K562 (cell line): ENCODE data around the gene C10orf105. TPM values are rescaled to one million over a fixed set of nuclear protein-coding genes. Genes with fewer than 3 reads are reported as not detected.
A peak's percentile ranks its signal among the peaks of the same experiment; 100 is the strongest.

Experiments used
- CREB3 ChIP-seq: fragments of 450-650 bp; conservative IDR thresholded peaks from 2 replicates; pipeline ENCODE4 v1.6.1; 2016; ENCODE audit warnings: missing genetic modification characterization, low read depth, mild to moderate bottlenecking, missing compliant biosample characterization, moderate library complexity
- CTBP1 ChIP-seq: fragments of 450-650 bp; IDR thresholded peaks from 2 replicates; pipeline ENCODE4 v1.6.1; 2016; ENCODE audit warnings: borderline replicate concordance
- CTCFL ChIP-seq: IDR thresholded peaks from 2 replicates; pipeline ENCODE4 v1.6.1; 2011; ENCODE audit warnings: borderline replicate concordance, low read depth, mild to moderate bottlenecking, moderate library complexity, low read length; ENCODE audit not compliant: insufficient read depth, poor library complexity, severe bottlenecking
- DPF2 ChIP-seq: fragments of 450-650 bp; IDR thresholded peaks from 2 replicates; pipeline ENCODE4 v1.6.1; 2016
- L3MBTL2 ChIP-seq: fragments of 450-650 bp; IDR thresholded peaks from 2 replicates; pipeline ENCODE4 v1.6.1; 2016; ENCODE audit warnings: mild to moderate bottlenecking, moderate library complexity
- MAZ ChIP-seq, 2 experiments: fragments of 450-650 bp in 1 of 2; sonication (generic) in 1 of 2; formaldehyde crosslinking; IDR thresholded peaks in 1 of 2; conservative IDR thresholded peaks in 1 of 2; 2 replicates each; pipeline versions ENCODE4 v1.4.0 to v1.5.0; 2020; ENCODE audit warnings: mild to moderate bottlenecking in 1 of 2, missing genetic modification reagents in 1 of 2
- MTA3 ChIP-seq: fragments of 450-650 bp; formaldehyde crosslinking; IDR thresholded peaks from 2 replicates; pipeline ENCODE4 v1.6.1; 2017; ENCODE audit warnings: mild to moderate bottlenecking, borderline replicate concordance
- NFIC ChIP-seq: fragments of 450-650 bp; IDR thresholded peaks from 2 replicates; pipeline ENCODE4 v1.6.1; 2017; ENCODE audit warnings: mild to moderate bottlenecking, inconsistent platforms
- RHOXF2B ChIP-seq: fragments of 250-450 bp; sonication (Bioruptor Pico); conservative IDR thresholded peaks from 2 replicates; pipeline ENCODE4 v1.5.1; 2021
- ZNF695 ChIP-seq: fragments of 450-650 bp; formaldehyde crosslinking; IDR thresholded peaks from 2 replicates; pipeline ENCODE4 v1.4.0; 2020; ENCODE audit warnings: mild to moderate bottlenecking, moderate library complexity
- ZNF785 ChIP-seq: fragments of 250-450 bp; sonication (Bioruptor Pico); IDR thresholded peaks from 2 replicates; pipeline ENCODE4 v1.4.0; 2020; ENCODE audit warnings: mild to moderate bottlenecking
- polyA plus RNA-seq, 8 experiments: library from polyadenylated mRNA; depleted of rRNA in 4 of 8; stranded (reverse) in 5 of 8; unstranded in 3 of 8; fragments of >200 nt; fragmentation: Nextera tagmentation in 2 of 8; fragmentation: Illumina TruSeq in 1 of 8; extraction: Ambion mirVana in 2 of 8; extraction: Trizol in 1 of 8; gene quantifications; 2 replicates each; pipeline versions ENCODE4 v1.2.1 to v1.2.3, GENCODE V29; 2011 to 2014; ENCODE audit warnings: inconsistent platforms in 1 of 8, missing spikeins in 1 of 8
- total RNA-seq, 7 experiments: library from RNA; depleted of rRNA in 6 of 7; stranded (reverse); fragments of >200 nt in 6 of 7; fragmentation: Illumina TruSeq in 2 of 7; extraction: Trizol in 2 of 7; gene quantifications; 2 replicates each; pipeline versions ENCODE4 v1.2.1 to v1.2.3, GENCODE V29; 2011 to 2021; ENCODE audit warnings: low replicate concordance in 1 of 7
- TF ChIP-seq, protein P1 (sequence below), 2 experiments: fragments of 450-650 bp; formaldehyde crosslinking in 1 of 2; IDR thresholded peaks; 2 replicates each; pipeline versions ENCODE4 v1.4.0 to v1.6.1; 2014 to 2020; ENCODE audit warnings: mild to moderate bottlenecking in 2 of 2, borderline replicate concordance in 1 of 2, low read depth in 1 of 2
- TF ChIP-seq, protein P2 (sequence below): sonication (generic); formaldehyde crosslinking; IDR thresholded peaks from 2 replicates; pipeline ENCODE4 v1.9.0; 2022; ENCODE audit warnings: mild to moderate bottlenecking, missing genetic modification reagents

The C10orf105 gene
- total and polyA plus RNA-seq, 9 of the 15 experiments (the other 6 are each of a cell fraction or from before 2014, with no cell fraction given): 0.03 to 0.25 (median 0.04) TPM; not detected in 3

DNA sequence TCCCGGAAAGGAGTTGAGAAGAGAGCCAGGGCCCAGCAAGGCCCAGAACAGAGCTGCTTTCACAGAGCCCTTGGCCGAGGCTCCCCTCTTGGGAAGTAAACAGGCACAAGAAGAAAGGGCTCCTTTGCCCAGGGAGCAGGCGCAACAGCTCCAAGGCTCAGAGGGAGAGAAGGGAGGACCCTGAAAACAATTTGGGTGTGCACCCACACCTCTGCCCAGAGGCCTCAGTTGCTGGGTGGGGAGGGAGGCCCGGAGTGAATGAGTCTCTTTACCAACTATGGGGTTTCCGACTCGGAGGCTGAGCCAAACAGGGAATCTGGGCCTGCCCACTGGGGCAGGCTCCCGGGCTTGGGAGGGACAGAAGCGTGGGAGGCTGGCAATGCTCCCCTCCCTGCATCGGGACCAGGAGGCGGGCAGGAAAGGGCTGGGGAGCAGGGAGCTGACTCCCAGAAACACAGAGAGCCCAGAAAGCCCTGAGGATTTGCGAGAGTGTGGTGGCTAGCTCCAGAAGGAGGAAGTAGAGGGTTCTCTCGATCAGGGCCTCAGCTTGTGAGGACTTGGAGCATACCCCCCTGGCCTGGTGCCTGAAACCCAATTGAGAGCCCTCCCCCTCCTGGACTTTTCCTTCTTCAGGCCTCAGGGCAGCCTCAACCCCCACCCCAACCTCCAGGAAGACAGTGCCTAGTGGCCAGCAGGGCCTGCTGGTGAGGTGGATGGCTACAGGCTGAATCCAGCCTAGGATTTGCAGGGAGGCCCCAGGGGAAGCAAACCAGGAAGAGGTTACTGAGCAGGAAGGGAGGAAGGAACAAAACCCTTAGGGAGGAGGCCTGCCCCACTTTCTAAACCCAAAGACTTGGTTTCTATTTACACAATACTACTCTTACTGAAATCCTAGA lies 6.2 kb downstream of the C10orf105 start (continued):
- TF ChIP-seq, protein P1, sequence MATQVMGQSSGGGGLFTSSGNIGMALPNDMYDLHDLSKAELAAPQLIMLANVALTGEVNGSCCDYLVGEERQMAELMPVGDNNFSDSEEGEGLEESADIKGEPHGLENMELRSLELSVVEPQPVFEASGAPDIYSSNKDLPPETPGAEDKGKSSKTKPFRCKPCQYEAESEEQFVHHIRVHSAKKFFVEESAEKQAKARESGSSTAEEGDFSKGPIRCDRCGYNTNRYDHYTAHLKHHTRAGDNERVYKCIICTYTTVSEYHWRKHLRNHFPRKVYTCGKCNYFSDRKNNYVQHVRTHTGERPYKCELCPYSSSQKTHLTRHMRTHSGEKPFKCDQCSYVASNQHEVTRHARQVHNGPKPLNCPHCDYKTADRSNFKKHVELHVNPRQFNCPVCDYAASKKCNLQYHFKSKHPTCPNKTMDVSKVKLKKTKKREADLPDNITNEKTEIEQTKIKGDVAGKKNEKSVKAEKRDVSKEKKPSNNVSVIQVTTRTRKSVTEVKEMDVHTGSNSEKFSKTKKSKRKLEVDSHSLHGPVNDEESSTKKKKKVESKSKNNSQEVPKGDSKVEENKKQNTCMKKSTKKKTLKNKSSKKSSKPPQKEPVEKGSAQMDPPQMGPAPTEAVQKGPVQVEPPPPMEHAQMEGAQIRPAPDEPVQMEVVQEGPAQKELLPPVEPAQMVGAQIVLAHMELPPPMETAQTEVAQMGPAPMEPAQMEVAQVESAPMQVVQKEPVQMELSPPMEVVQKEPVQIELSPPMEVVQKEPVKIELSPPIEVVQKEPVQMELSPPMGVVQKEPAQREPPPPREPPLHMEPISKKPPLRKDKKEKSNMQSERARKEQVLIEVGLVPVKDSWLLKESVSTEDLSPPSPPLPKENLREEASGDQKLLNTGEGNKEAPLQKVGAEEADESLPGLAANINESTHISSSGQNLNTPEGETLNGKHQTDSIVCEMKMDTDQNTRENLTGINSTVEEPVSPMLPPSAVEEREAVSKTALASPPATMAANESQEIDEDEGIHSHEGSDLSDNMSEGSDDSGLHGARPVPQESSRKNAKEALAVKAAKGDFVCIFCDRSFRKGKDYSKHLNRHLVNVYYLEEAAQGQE (IDR thresholded peaks at IDR 0.05; ENCODE audit: borderline replicate concordance): peak; percentile 10; the same call in 1 of the 2 replicates
- TF ChIP-seq, protein P1 (CRISPR knock-in tag; IDR thresholded peaks at IDR 0.05; ENCODE audit: low read depth): no peak
- TF ChIP-seq CTBP1 (no peak), CREB3 (tag) (0 out of 2 replicates have a peak, but pooled peaks have one; percentile 40), MTA3 (0 out of 2 replicates have a peak, but pooled peaks have one; percentile 35), CTCFL (no peak), ZNF785 (no peak), ZNF695 (0 out of 2 replicates have a peak, but pooled peaks have one; percentile 51), NFIC (peak; percentile 29; the same call in 1 of the 2 replicates), MAZ (CRISPR knock-in tag; conservative IDR thresholded peaks at IDR 0.05 in 1 of 2, IDR thresholded peaks at IDR 0.05 in 1 of 2) (peak in 1 of 2 experiments; percentile 31; a peak in 2 of 4 replicates), L3MBTL2 (peak; percentile 36; the same call in 1 of the 2 replicates), RHOXF2B (CRISPR knock-in tag) (0 out of 2 replicates have a peak, but pooled peaks have one; percentile 50), DPF2 (no peak)
- TF ChIP-seq, protein P2, sequence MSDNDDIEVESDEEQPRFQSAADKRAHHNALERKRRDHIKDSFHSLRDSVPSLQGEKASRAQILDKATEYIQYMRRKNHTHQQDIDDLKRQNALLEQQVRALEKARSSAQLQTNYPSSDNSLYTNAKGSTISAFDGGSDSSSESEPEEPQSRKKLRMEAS: no peak
